Measurements from ENCODE around the gene ROCK1.

- TF ChIP-seq, protein P1, sequence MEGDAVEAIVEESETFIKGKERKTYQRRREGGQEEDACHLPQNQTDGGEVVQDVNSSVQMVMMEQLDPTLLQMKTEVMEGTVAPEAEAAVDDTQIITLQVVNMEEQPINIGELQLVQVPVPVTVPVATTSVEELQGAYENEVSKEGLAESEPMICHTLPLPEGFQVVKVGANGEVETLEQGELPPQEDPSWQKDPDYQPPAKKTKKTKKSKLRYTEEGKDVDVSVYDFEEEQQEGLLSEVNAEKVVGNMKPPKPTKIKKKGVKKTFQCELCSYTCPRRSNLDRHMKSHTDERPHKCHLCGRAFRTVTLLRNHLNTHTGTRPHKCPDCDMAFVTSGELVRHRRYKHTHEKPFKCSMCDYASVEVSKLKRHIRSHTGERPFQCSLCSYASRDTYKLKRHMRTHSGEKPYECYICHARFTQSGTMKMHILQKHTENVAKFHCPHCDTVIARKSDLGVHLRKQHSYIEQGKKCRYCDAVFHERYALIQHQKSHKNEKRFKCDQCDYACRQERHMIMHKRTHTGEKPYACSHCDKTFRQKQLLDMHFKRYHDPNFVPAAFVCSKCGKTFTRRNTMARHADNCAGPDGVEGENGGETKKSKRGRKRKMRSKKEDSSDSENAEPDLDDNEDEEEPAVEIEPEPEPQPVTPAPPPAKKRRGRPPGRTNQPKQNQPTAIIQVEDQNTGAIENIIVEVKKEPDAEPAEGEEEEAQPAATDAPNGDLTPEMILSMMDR (IDR thresholded peaks at IDR 0.05): no peak
- no peak for TF ChIP-seq POLR2A (IDR thresholded peaks at IDR 0.05)
Measured at GRCh38 chr18:21069468-21069867, 42.1 kb downstream of the ROCK1 start.

All from right lobe of liver (tissue), 4 donors.